Esophagus squamous epithelium (tissue), 5 donors: ENCODE results near the gene CASP7. TPM values are rescaled to one million over a fixed set of nuclear protein-coding genes. Genes with fewer than 3 reads are reported as not detected.

Source experiments
- DNase-seq: peaks from one replicate; lab custom pipeline; 2025; lab: John Stamatoyannopoulos, UW
- H3K27ac ChIP-seq, 4 donors: fragments of 200-600 bp; sonication (generic); one replicate each; pipeline ENCODE4 v1.5.1; 2016 to 2019; ENCODE audit warnings: mild to moderate bottlenecking in 1 of 4
- H3K27me3 ChIP-seq, 4 donors: fragments of 200-600 bp; sonication (generic); 1 replicate in 3 of 4; 2 replicates in 1 of 4; pipeline versions ENCODE4 v1.5.1 to v1.6.0; 2017 to 2021; ENCODE audit warnings: antibody characterized with exemption in 1 of 4
- H3K36me3 ChIP-seq, 3 donors: fragments of 200-600 bp; sonication (generic); one replicate each; pipeline ENCODE4 v1.5.1; 2016 to 2019
- H3K4me1 ChIP-seq, 3 donors: fragments of 200-600 bp; sonication (generic); one replicate each; pipeline ENCODE4 v1.5.1; 2017 to 2019
- H3K4me3 ChIP-seq, 4 donors: fragments of 200-600 bp; sonication (generic); 1 replicate in 3 of 4; 2 replicates in 1 of 4; pipeline ENCODE4 v1.5.1; 2016 to 2019; ENCODE audit warnings: mild to moderate bottlenecking in 2 of 4, moderate library complexity in 1 of 4
- H3K9me3 ChIP-seq, 3 donors: fragments of 200-600 bp; sonication (generic); one replicate each; pipeline ENCODE4 v1.5.1; 2016 to 2019
- POLR2A ChIP-seq, 4 donors: fragments of 450-650 bp; IDR thresholded peaks; one replicate each; pipeline ENCODE4 v1.6.1; 2017; ENCODE audit warnings: antibody characterized with exemption in 4 of 4, mild to moderate bottlenecking in 4 of 4, moderate library complexity in 3 of 4
- WGBS, 2 donors: methylation state at CpG; one replicate each; pipeline ENCODE4 v1.1.5; 2018; 5-methylcytosine and 5-hydroxymethylcytosine counted together
- intact Hi-C: fragments of 100-400 bp; cut with DNase I; formaldehyde crosslinking; loops from one replicate; pipeline ENCODE4 v1.15.0; 2022
- total RNA-seq, 4 donors: library from RNA; depleted of rRNA; stranded (reverse); fragments of >200 nt; gene quantifications; one replicate each; pipeline ENCODE4 v1.1.0, GENCODE V29; 2016
- TF ChIP-seq, protein P1 (sequence below), 6 experiments: fragments of 450-650 bp in 4 of 6; fragments of 200-600 bp in 2 of 6; sonication (generic) in 2 of 6; IDR thresholded peaks; one replicate each; pipeline ENCODE4 v1.5.1; 2016 to 2019; ENCODE audit warnings: antibody characterized with exemption in 6 of 6, mild to moderate bottlenecking in 4 of 6, moderate library complexity in 4 of 6
- donor health status: DM: yes; HTN: yes; CAD: no.

Gene CASP7
- total RNA-seq, 4 donors from 2014 or later, result 12.9 to 24.2 (median 18.8) TPM

DNA sequence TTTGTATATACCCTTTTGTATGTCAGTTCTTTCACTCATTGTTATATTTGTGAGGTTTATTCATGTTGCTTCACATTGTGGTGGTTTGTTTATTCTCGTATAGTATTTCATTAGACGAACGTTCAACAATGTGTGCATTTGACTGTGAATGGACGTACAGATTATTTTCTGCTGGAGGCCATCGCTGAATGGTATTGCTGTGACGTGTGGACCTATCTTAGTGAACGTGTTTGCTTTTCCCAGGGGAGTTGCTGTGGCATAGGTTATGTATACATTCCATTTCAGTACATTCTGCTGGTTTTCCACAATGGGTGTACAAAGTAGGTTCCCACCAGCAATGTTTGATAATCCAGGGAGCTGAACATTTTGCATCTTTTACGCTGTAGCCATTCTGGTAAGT is 40.7 kb downstream of the CASP7 start:
- no peak for DNase-seq
- WGBS, 2 donors, result 83 to 87% methylated on average over 8 of the region's 8 CpGs
- no peaks in the 10 kb centered on the region for H3K4me1 ChIP-seq
- H3K9me3 ChIP-seq, result no peaks in the 10 kb centered on the region
- H3K27me3 ChIP-seq, result no peaks in the 10 kb centered on the region
- intact Hi-C loops, result no loop called here
- peaks cover 0 to 85% (median 20%) of the 10 kb centered on the region in 3 donors for H3K36me3 ChIP-seq
- TF ChIP-seq, protein P1, sequence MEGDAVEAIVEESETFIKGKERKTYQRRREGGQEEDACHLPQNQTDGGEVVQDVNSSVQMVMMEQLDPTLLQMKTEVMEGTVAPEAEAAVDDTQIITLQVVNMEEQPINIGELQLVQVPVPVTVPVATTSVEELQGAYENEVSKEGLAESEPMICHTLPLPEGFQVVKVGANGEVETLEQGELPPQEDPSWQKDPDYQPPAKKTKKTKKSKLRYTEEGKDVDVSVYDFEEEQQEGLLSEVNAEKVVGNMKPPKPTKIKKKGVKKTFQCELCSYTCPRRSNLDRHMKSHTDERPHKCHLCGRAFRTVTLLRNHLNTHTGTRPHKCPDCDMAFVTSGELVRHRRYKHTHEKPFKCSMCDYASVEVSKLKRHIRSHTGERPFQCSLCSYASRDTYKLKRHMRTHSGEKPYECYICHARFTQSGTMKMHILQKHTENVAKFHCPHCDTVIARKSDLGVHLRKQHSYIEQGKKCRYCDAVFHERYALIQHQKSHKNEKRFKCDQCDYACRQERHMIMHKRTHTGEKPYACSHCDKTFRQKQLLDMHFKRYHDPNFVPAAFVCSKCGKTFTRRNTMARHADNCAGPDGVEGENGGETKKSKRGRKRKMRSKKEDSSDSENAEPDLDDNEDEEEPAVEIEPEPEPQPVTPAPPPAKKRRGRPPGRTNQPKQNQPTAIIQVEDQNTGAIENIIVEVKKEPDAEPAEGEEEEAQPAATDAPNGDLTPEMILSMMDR (IDR thresholded peaks at IDR 0.05), result no peak
- no peak for TF ChIP-seq POLR2A (IDR thresholded peaks at IDR 0.05)
- no peak overlapping the region for H3K27ac ChIP-seq
- no peak overlapping the region for H3K4me3 ChIP-seq

DNA sequence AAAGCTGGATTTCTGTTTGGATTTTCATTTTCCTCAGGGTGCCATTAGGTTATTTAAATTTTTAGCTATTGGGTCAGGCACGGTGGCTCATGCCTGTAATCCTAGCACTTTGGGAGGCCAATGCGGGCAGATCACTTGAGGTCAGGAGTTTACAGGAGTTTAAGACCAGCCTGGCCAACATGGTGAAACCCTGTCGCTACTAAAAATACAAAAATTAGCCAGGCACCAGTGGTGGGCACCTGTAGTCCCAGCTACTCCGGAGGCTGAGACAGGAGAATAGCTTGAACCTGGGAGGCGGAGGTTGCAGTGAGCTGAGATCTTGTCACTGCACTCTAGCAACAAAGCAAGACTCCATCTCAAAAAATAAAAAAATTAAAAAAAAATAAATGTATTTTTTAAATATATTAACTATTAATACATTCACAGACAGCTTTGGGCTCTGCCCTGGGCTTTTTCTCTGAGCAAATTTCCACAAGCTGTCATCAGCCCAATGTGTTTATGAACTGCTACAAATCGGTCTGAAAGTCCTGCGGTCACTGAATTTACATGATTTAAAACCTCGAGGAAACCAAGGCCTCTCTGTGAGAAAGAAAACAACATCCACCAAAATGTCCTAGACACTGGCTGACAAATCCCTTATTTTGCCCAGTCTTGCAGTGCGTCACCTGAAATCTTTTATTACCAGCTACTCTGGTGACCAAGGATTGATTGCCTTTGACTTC is 52.6 kb downstream of the CASP7 start:
- Histone ChIP-seq H3K4me3 (no peak overlapping the region), H3K4me1 (peaks cover 0 to 12% (median 0%) of the 10 kb centered on the region in 3 donors), H3K27ac (peak overlapping the region in 1 of 4 donors; percentile 22), H3K36me3 (peaks cover 0 to 37% (median 5%) of the 10 kb centered on the region in 3 donors), H3K9me3 (no peaks in the 10 kb centered on the region), H3K27me3 (no peaks in the 10 kb centered on the region)
- DNase-seq, result no peak
- intact Hi-C loops, result no loop called here
- WGBS, 2 donors, result 82 to 87% methylated on average over 7 to 9 of the region's 9 CpGs
- TF ChIP-seq, protein P1 (IDR thresholded peaks at IDR 0.05), result no peak
- TF ChIP-seq POLR2A (IDR thresholded peaks at IDR 0.05), result no peak

DNA sequence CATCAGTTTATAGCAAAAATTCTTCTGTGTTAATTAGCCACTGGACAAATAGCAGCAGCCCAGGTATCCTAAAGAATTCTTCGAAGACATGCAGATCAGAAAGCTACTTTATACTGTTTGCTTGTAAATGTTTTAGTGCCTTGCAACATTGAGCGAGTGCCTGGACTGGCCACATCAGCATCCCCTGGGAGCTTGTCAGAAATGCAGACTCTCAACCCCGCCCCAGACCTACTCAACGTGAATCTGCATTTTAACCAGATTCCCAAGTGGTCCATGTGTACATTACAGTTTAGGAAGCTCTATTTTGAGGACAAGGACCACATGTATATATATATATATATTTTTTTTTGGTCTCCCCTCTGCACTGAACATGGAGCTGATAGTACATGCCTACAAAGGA is 53.3 kb downstream of the CASP7 start:
- Histone ChIP-seq H3K27ac (no peak overlapping the region), H3K4me1 (peaks cover 0 to 12% (median 0%) of the 10 kb centered on the region in 3 donors), H3K9me3 (no peaks in the 10 kb centered on the region), H3K4me3 (no peak overlapping the region), H3K36me3 (peaks cover 0 to 30% (median 5%) of the 10 kb centered on the region in 3 donors), H3K27me3 (no peaks in the 10 kb centered on the region)
- WGBS, 2 donors, result 63 to 75% methylated on average over 4 of the region's 4 CpGs
- DNase-seq, result no peak
- intact Hi-C loops, result no loop called here
- TF ChIP-seq POLR2A (IDR thresholded peaks at IDR 0.05), result no peak
- TF ChIP-seq, protein P1 (IDR thresholded peaks at IDR 0.05), result no peak

DNA sequence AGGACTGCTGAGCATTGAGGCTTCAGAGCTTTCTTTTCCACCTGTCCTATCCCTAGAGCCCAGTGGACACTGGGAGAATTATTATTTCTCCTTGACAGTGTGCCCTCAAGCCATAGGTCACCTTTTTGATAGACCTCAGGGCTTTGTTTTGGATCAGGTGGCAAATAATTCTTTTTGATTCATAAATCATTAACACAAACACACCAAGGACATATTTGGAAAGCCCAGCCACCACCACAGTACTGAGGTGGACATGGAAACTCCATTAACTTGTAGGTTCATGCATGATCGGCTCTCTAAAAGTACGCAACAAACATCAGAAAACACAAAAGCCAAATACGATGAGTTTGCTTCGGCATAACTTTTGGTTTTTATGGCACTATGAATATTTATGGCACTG is 53.9 kb downstream of the CASP7 start:
- 93 to 95% methylated on average over 4 of the region's 4 CpGs for WGBS, 2 donors

DNA sequence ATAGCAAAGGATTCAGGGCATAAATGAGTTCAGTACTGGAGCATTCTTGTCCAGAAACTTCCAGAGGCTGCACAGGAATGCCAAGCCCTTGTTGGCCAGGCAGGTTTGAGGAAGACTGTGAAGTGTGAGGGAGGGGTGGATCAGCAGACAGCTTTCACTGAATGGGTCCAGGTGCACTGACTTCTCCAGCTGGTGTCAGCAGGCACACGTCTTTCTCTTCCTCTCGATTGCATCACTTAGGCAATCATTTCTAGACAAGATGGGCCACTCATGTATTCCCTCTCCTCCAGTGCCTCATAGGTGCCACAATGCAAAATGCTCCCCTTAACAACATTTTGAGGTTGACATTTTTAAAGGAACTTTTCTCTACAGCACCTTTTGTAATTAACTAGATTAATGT is 56.2 kb downstream of the CASP7 start:
- Histone ChIP-seq H3K27ac (no peak overlapping the region), H3K9me3 (no peaks in the 10 kb centered on the region), H3K36me3 (peaks cover 0 to under 1% (median 0%) of the 10 kb centered on the region in 3 donors), H3K27me3 (no peaks in the 10 kb centered on the region), H3K4me3 (no peak overlapping the region), H3K4me1 (peaks cover 0 to 12% (median 0%) of the 10 kb centered on the region in 3 donors)
- 0 to 5% methylated on average over 2 of the region's 2 CpGs for WGBS, 2 donors
- intact Hi-C loops, result no loop called here
- no peak for TF ChIP-seq POLR2A (IDR thresholded peaks at IDR 0.05)
- TF ChIP-seq, protein P1 (IDR thresholded peaks at IDR 0.05), result no peak
- DNase-seq, result no peak

More for the DNA sequence above, 53.9 kb downstream of the CASP7 start:
- H3K9me3 ChIP-seq, result no peaks in the 10 kb centered on the region
- TF ChIP-seq POLR2A (IDR thresholded peaks at IDR 0.05), result no peak
- TF ChIP-seq, protein P1 (IDR thresholded peaks at IDR 0.05), result no peak
- H3K36me3 ChIP-seq, result peaks cover 0 to 23% (median 5%) of the 10 kb centered on the region in 3 donors
- H3K27me3 ChIP-seq, result no peaks in the 10 kb centered on the region
- DNase-seq, result no peak
- H3K27ac ChIP-seq, result no peak overlapping the region
- intact Hi-C loops, result no loop called here
- H3K4me3 ChIP-seq, result no peak overlapping the region
- peaks cover 0 to 12% (median 0%) of the 10 kb centered on the region in 3 donors for H3K4me1 ChIP-seq
